H9 (cell line): ENCODE data around the gene CHADL. TPM values are rescaled to one million over a fixed set of nuclear protein-coding genes. Genes with fewer than 3 reads are reported as not detected.

Experiments used
- DNase-seq: peaks from one replicate; pipeline ENCODE4 v3.0.0-alpha.2; 2017
- H2AFZ ChIP-seq: one replicate; pipeline ENCODE4 v1.6.1; 2013; ENCODE audit warnings: mild to moderate bottlenecking, low read length, control low read depth, moderate library complexity
- H2AK5ac ChIP-seq: 2 replicates; pipeline ENCODE4 v1.6.1; 2013; ENCODE audit warnings: low read length, control low read depth, mixed read lengths; ENCODE audit not compliant: insufficient read length
- H2BK120ac ChIP-seq: one replicate; pipeline ENCODE4 v1.6.1; 2013; ENCODE audit warnings: low read depth, mild to moderate bottlenecking, low read length, control low read depth, inconsistent platforms; ENCODE audit not compliant: poor library complexity, severe bottlenecking
- H2BK12ac ChIP-seq: 2 replicates; pipeline ENCODE4 v1.6.1; 2013; ENCODE audit warnings: low read length, control low read depth, mixed read lengths, low read depth; ENCODE audit not compliant: insufficient read length
- H2BK15ac ChIP-seq: 2 replicates; pipeline ENCODE4 v1.6.1; 2013; ENCODE audit warnings: low read depth, low read length, control low read depth
- H2BK20ac ChIP-seq: one replicate; pipeline ENCODE4 v1.6.1; 2013; ENCODE audit warnings: low read depth, mild to moderate bottlenecking, low read length, control low read depth, inconsistent platforms; ENCODE audit not compliant: poor library complexity, severe bottlenecking
- H2BK5ac ChIP-seq: 2 replicates; pipeline ENCODE4 v1.6.1; 2013; ENCODE audit warnings: low read length, control low read depth, mixed read lengths; ENCODE audit not compliant: insufficient read length
- H3K14ac ChIP-seq: 2 replicates; pipeline ENCODE4 v1.6.1; 2013; ENCODE audit warnings: low read length, control low read depth; ENCODE audit not compliant: insufficient read depth
- H3K18ac ChIP-seq: 2 replicates; pipeline ENCODE4 v1.6.1; 2013; ENCODE audit warnings: low read depth, mild to moderate bottlenecking, mixed read lengths, low read length, control low read depth; ENCODE audit not compliant: insufficient read length
- H3K23ac ChIP-seq: 2 replicates; pipeline ENCODE4 v1.6.1; 2013; ENCODE audit warnings: low read length, control low read depth, mixed read lengths, low read depth; ENCODE audit not compliant: insufficient read length
- H3K23me2 ChIP-seq: 2 replicates; pipeline ENCODE4 v1.6.1; 2013; ENCODE audit warnings: low read depth, mild to moderate bottlenecking, mixed read lengths, low read length, control low read depth; ENCODE audit not compliant: insufficient read length, poor library complexity, severe bottlenecking
- H3K27ac ChIP-seq: 2 replicates; pipeline ENCODE4 v1.5.1; 2013; ENCODE audit warnings: low read length, control low read depth, mixed read lengths, low read depth; ENCODE audit not compliant: insufficient read length
- H3K27me3 ChIP-seq: 2 replicates; pipeline ENCODE4 v1.6.1; 2013; ENCODE audit warnings: low read length, control low read depth, inconsistent platforms; ENCODE audit not compliant: insufficient read depth
- H3K4ac ChIP-seq: 2 replicates; pipeline ENCODE4 v1.6.1; 2013; ENCODE audit warnings: low read depth, mild to moderate bottlenecking, control low read depth, inconsistent platforms, low read length, moderate library complexity
- H3K4me1 ChIP-seq: 2 replicates; pipeline ENCODE4 v1.6.1; 2013; ENCODE audit warnings: low read length, control low read depth, inconsistent platforms; ENCODE audit not compliant: insufficient read depth
- H3K4me2 ChIP-seq: 2 replicates; pipeline ENCODE4 v1.6.1; 2013; ENCODE audit warnings: low read length, control low read depth, mixed read lengths; ENCODE audit not compliant: insufficient read length, insufficient read depth
- H3K56ac ChIP-seq: 2 replicates; pipeline ENCODE4 v1.6.1; 2013; ENCODE audit warnings: low read depth, mild to moderate bottlenecking, mixed read lengths, low read length, control low read depth; ENCODE audit not compliant: insufficient read length
- H3K79me1 ChIP-seq: 2 replicates; pipeline ENCODE4 v1.6.1; 2013; ENCODE audit warnings: low read depth, mild to moderate bottlenecking, moderate library complexity, low read length, control low read depth, inconsistent platforms; ENCODE audit not compliant: insufficient read depth, poor library complexity, severe bottlenecking
- H3K79me2 ChIP-seq: 2 replicates; pipeline ENCODE4 v1.6.1; 2013; ENCODE audit warnings: low read length, control low read depth, inconsistent platforms; ENCODE audit not compliant: insufficient read depth
- H3K9ac ChIP-seq: 2 replicates; pipeline ENCODE4 v1.6.1; 2013; ENCODE audit warnings: low read length, control low read depth, mixed read lengths; ENCODE audit not compliant: insufficient read length; ENCODE audit errors: extremely low read depth
- H3K9me3 ChIP-seq: one replicate; pipeline ENCODE4 v1.6.1; 2013; ENCODE audit warnings: low read depth, low read length, inconsistent platforms; ENCODE audit not compliant: control insufficient read depth
- H3T11ph ChIP-seq: one replicate; pipeline ENCODE4 v1.6.1; 2013; ENCODE audit warnings: mild to moderate bottlenecking, low read length, control low read depth, inconsistent platforms
- H4K20me1 ChIP-seq: one replicate; pipeline ENCODE4 v1.6.1; 2013; ENCODE audit not compliant: control insufficient read depth, insufficient read length, insufficient read depth
- H4K5ac ChIP-seq: 2 replicates; pipeline ENCODE4 v1.6.1; 2013; ENCODE audit warnings: low read depth, mild to moderate bottlenecking, mixed read lengths, low read length, control low read depth; ENCODE audit not compliant: insufficient read length
- H4K8ac ChIP-seq: replicated peaks from 2 replicates; pipeline ENCODE4 v1.6.1; 2013; ENCODE audit warnings: low read length, control low read depth, mixed read lengths, low read depth; ENCODE audit not compliant: insufficient read length
- H4K91ac ChIP-seq: 2 replicates; pipeline ENCODE4 v1.6.1; 2013; ENCODE audit warnings: low read depth, mild to moderate bottlenecking, moderate library complexity, mixed read lengths, low read length, control low read depth; ENCODE audit not compliant: insufficient read length
- H3K27ac Mint-ChIP-seq, 3 experiments: 2 replicates in 2 of 3; 3 replicates in 1 of 3; pipeline ENCODE4 v1.8.0; 2020 to 2021; ENCODE audit warnings: mixed read lengths in 3 of 3, mild to moderate bottlenecking in 1 of 3, moderate library complexity in 1 of 3
- H3K27me3 Mint-ChIP-seq: 2 replicates; pipeline ENCODE4 v1.8.0; 2021; ENCODE audit warnings: low read depth, mild to moderate bottlenecking, moderate library complexity, mixed read lengths
- H3K36me3 Mint-ChIP-seq, 3 experiments: 2 replicates in 2 of 3; 3 replicates in 1 of 3; pipeline ENCODE4 v1.8.0; 2020 to 2021; ENCODE audit warnings: low read depth in 3 of 3, mixed read lengths in 3 of 3; ENCODE audit not compliant: insufficient read depth in 1 of 3
- H3K4me1 Mint-ChIP-seq, 2 experiments: 2 replicates each; pipeline ENCODE4 v1.8.0; 2020; ENCODE audit warnings: mixed read lengths in 2 of 2
- H3K4me3 Mint-ChIP-seq, 2 experiments: 2 replicates in 1 of 2; 3 replicates in 1 of 2; pipeline ENCODE4 v1.8.0; 2020 to 2021; ENCODE audit warnings: mild to moderate bottlenecking in 2 of 2, mixed read lengths in 2 of 2, moderate library complexity in 1 of 2
- H3K9me3 Mint-ChIP-seq, 2 experiments: 2 replicates in 1 of 2; 3 replicates in 1 of 2; pipeline ENCODE4 v1.8.0; 2020; ENCODE audit warnings: mild to moderate bottlenecking in 2 of 2, mixed read lengths in 2 of 2, moderate library complexity in 1 of 2
- CTCF ChIP-seq: fragments of 200-600 bp; sonication (generic); conservative IDR thresholded peaks from 3 replicates; pipeline ENCODE4 v1.8.0; 2021; ENCODE audit warnings: antibody characterized with exemption, mild to moderate bottlenecking
- WGBS: extraction: QIAGEN DNeasy Blood & Tissue Kit; methylation state at CpG from one replicate; pipeline ENCODE4 v1.1.7; 2013; ENCODE audit warnings: missing lambda C conversion rate, low lambda C conversion rate, mixed read lengths; ENCODE audit not compliant: insufficient read length; ENCODE audit errors: extremely low coverage; 5-methylcytosine and 5-hydroxymethylcytosine counted together
- total RNA-seq: library from RNA; stranded (reverse); gene quantifications from 2 replicates; pipeline ENCODE4 v1.2.1, GENCODE V29; 2021

The CHADL gene
- total RNA-seq, 1 experiment from 2014 or later: 1.6 TPM

DNA sequence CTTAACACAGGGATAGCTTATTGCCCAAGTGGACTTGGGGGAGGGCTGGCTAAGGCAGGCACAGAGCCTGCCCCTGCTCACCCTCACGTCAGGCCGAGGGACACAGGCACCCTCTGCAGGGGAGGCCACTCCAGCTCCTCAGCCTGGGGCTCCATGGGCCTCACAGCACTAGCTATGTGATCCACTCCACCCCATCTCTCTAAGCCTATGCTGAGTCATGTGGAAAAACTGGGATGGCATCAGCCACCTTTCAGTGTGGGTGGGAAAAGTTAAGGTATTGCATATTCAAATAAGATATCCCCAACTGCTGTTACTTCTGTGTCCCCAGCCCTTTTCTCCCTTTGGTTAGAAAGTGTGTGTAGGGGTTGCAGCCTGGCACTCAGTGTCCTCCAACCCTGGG, 23.0 kb upstream of the CHADL start:
- no peaks in the 10 kb centered on the region for H3K79me2 ChIP-seq
- H3K18ac ChIP-seq: no peak overlapping the region
- Mint-ChIP-seq H3K4me1 (no peaks in the 10 kb centered on the region), H3K4me3 (no peak overlapping the region), H3K27ac (no peak overlapping the region), H3K27me3 (no peaks in the 10 kb centered on the region; the same call in 1 of the 2 replicates), H3K9me3 (no peaks in the 10 kb centered on the region), H3K36me3 (peaks cover 60 to 98% (median 92%) of the 10 kb centered on the region in 3 experiments)
- H2BK12ac ChIP-seq: no peak overlapping the region
- H3K79me1 ChIP-seq: no peaks in the 10 kb centered on the region
- no peak overlapping the region for H2BK20ac ChIP-seq
- no peak for DNase-seq
- no peaks in the 10 kb centered on the region for H3K23me2 ChIP-seq
- no peak overlapping the region for H3K56ac ChIP-seq
- no peak overlapping the region for H3K27ac ChIP-seq
- no CpG with 5 or more reads among the region's 2 CpGs for WGBS
- no peaks in the 10 kb centered on the region for H3K9me3 ChIP-seq
- H4K20me1 ChIP-seq: no peaks in the 10 kb centered on the region
- H3K4me1 ChIP-seq: no peaks in the 10 kb centered on the region
- no peak overlapping the region for H3K9ac ChIP-seq
- H2BK120ac ChIP-seq: no peak overlapping the region
- no peak overlapping the region for H4K91ac ChIP-seq
- H2BK15ac ChIP-seq: no peak overlapping the region
- no peak overlapping the region for H3K4ac ChIP-seq
- no peak overlapping the region for H4K5ac ChIP-seq
- H3K23ac ChIP-seq: no peak overlapping the region
- H3K4me2 ChIP-seq: no peak overlapping the region
- no peaks in the 10 kb centered on the region for H3K27me3 ChIP-seq
- no peak overlapping the region for H3T11ph ChIP-seq
- no peak overlapping the region for H3K14ac ChIP-seq
- H2BK5ac ChIP-seq: no peak overlapping the region
- no peak overlapping the region for H2AFZ ChIP-seq
- no peak for TF ChIP-seq CTCF
- no peak overlapping the region for H2AK5ac ChIP-seq
- H4K8ac ChIP-seq: no peak overlapping the region
